Breast epithelium (tissue), 4 donors: ENCODE measurements around the gene RNF224. TPM values are rescaled to one million over a fixed set of nuclear protein-coding genes. Genes with fewer than 3 reads are reported as not detected.

ENCODE experiments used
- DNase-seq, 2 donors: peaks; one replicate each; pipeline ENCODE4 v3.0.0-alpha.2; 2019; ENCODE audit warnings: low spot score in 2 of 2
- H3K27ac ChIP-seq, 2 donors: fragments of 200-600 bp; sonication (generic) in 1 of 2; one replicate each; pipeline ENCODE4 v1.5.1; 2016 to 2019; ENCODE audit warnings: mild to moderate bottlenecking in 1 of 2
- H3K27me3 ChIP-seq, 2 donors: fragments of 200-600 bp; sonication (generic) in 1 of 2; one replicate each; pipeline versions ENCODE4 v1.5.1 to v1.6.0; 2017 to 2019; ENCODE audit warnings: control low read depth in 1 of 2, mild to moderate bottlenecking in 1 of 2
- H3K36me3 ChIP-seq: fragments of 200-600 bp; one replicate; pipeline ENCODE4 v1.5.1; 2019
- H3K4me1 ChIP-seq, 2 donors: fragments of 200-600 bp; sonication (generic); one replicate each; pipeline ENCODE4 v1.5.1; 2016 to 2019; ENCODE audit warnings: control low read depth in 1 of 2
- H3K4me3 ChIP-seq, 3 donors: fragments of 200-600 bp; sonication (generic); 1 replicate in 2 of 3; 2 replicates in 1 of 3; pipeline ENCODE4 v1.5.1; 2016 to 2019; ENCODE audit warnings: mild to moderate bottlenecking in 3 of 3, moderate library complexity in 2 of 3
- H3K9me3 ChIP-seq, 2 donors: fragments of 200-600 bp; sonication (generic) in 1 of 2; one replicate each; pipeline ENCODE4 v1.5.1; 2016 to 2019; ENCODE audit warnings: control low read depth in 1 of 2
- CTCF ChIP-seq, 3 donors: fragments of 450-650 bp; IDR thresholded peaks; one replicate each; pipeline ENCODE4 v1.5.1; 2016 to 2017; ENCODE audit warnings: antibody characterized with exemption in 3 of 3, mild to moderate bottlenecking in 3 of 3, moderate library complexity in 3 of 3
- POLR2A ChIP-seq: fragments of 450-650 bp; IDR thresholded peaks from one replicate; pipeline ENCODE4 v1.6.1; 2016; ENCODE audit warnings: antibody characterized with exemption, mild to moderate bottlenecking, moderate library complexity
- POLR2AphosphoS5 ChIP-seq, 3 donors: sonication (generic); formaldehyde crosslinking; IDR thresholded peaks; one replicate each; pipeline ENCODE4 v1.6.1; 2017; ENCODE audit warnings: antibody characterized with exemption in 3 of 3
- intact Hi-C: fragments of 100-400 bp; cut with DNase I; formaldehyde crosslinking; loops from one replicate; pipeline ENCODE4 v1.15.1; 2023; ENCODE audit warnings: low total_unique reads
- total RNA-seq, 3 donors: library from RNA; depleted of rRNA; stranded (reverse); fragments of >200 nt; gene quantifications; one replicate each; pipeline ENCODE4 v1.1.0, GENCODE V29; 2016

Gene RNF224
- total RNA-seq, 3 donors from 2014 or later, result 0.29 TPM; not detected in 2

- Histone ChIP-seq H3K27me3 (no peaks in the 10 kb centered on the region), H3K36me3 (no peaks in the 10 kb centered on the region), H3K4me1 (peaks cover 18 to 33% of the 10 kb centered on the region in 2 donors), H3K27ac (no peak overlapping the region), H3K9me3 (no peaks in the 10 kb centered on the region), H3K4me3 (no peak overlapping the region)
- DNase-seq, result no peak
- intact Hi-C loops, result no loop called here
- TF ChIP-seq POLR2AphosphoS5 (IDR thresholded peaks at IDR 0.05) (no peak), CTCF (IDR thresholded peaks at IDR 0.05) (no peak), POLR2A (no peak)
Observed at GRCh38 chr9:137192448-137192780, 34.9 kb upstream of the RNF224 start.

GRCh38 chr9:137192859-137193258, 34.4 kb upstream of the RNF224 start:
- Histone ChIP-seq H3K27ac (no peak overlapping the region), H3K27me3 (no peaks in the 10 kb centered on the region), H3K9me3 (no peaks in the 10 kb centered on the region), H3K4me3 (no peak overlapping the region), H3K4me1 (peaks cover 13 to 34% of the 10 kb centered on the region in 2 donors), H3K36me3 (no peaks in the 10 kb centered on the region)
- TF ChIP-seq POLR2AphosphoS5 (IDR thresholded peaks at IDR 0.05), result no peak
- no peak for TF ChIP-seq POLR2A
- TF ChIP-seq CTCF (IDR thresholded peaks at IDR 0.05), result no peak
- intact Hi-C loops, result no loop called here
- no peak for DNase-seq

DNA sequence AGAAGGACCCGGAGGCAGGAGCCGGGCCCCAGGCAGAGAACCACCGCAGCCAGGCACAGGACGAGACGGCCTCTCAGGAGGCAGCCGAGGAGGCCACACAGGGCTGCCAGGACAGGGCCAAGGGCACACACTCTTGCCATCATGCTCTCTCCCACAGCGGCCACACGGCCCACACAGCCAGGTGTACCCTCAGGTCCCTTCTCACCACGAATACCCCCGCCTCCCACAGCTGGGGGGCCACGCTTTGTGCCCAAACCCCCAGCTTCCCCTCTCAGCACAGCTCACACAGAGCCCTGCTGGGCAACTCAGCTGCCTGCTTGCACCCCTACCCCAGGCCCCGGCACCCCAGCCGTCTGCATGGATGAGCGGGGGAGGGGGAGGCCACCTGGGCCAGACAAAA, 33.5 kb upstream of the RNF224 start:
- no peak overlapping the region for H3K4me3 ChIP-seq
- no peaks in the 10 kb centered on the region for H3K9me3 ChIP-seq
- no peaks in the 10 kb centered on the region for H3K36me3 ChIP-seq
- no peaks in the 10 kb centered on the region for H3K27me3 ChIP-seq
- intact Hi-C loops, result no loop called here
- no peak overlapping the region for H3K27ac ChIP-seq
- no peak for DNase-seq
- peaks cover 13 to 42% of the 10 kb centered on the region in 2 donors for H3K4me1 ChIP-seq
- TF ChIP-seq POLR2AphosphoS5 (IDR thresholded peaks at IDR 0.05), result no peak
- no peak for TF ChIP-seq POLR2A
- TF ChIP-seq CTCF (IDR thresholded peaks at IDR 0.05), result no peak

GRCh38 chr9:137194388-137194787, 32.9 kb upstream of the RNF224 start:
- Histone ChIP-seq H3K9me3 (no peaks in the 10 kb centered on the region), H3K4me3 (no peak overlapping the region), H3K27ac (no peak overlapping the region), H3K36me3 (no peaks in the 10 kb centered on the region), H3K4me1 (peaks cover 14 to 45% of the 10 kb centered on the region in 2 donors), H3K27me3 (no peaks in the 10 kb centered on the region)
- TF ChIP-seq POLR2AphosphoS5 (IDR thresholded peaks at IDR 0.05) (no peak), POLR2A (no peak), CTCF (IDR thresholded peaks at IDR 0.05) (no peak)
- intact Hi-C loops, result no loop called here
- no peak for DNase-seq

DNA sequence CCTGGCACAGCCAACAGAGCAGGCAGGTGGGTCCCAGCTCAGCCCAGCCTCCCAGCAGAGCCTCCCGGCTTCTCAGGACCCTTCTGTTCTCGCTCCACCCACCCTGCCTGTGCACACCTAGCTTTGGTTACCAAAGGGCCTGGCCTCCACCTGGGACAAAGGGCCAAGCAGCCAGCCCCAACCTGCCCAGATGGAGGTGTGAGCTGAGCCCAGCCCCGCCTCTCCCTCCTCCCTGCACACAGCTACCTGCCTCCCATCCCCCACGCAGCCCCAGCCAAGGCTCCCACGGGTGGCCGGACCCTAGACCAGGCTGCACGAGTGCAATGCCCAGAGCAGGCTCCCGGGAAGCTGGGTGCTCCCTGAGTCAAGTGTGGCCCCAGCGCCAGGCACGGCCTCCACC, 32.4 kb upstream of the RNF224 start:
- Histone ChIP-seq H3K4me3 (no peak overlapping the region), H3K36me3 (no peaks in the 10 kb centered on the region), H3K4me1 (peaks cover 14 to 43% of the 10 kb centered on the region in 2 donors), H3K9me3 (no peaks in the 10 kb centered on the region), H3K27me3 (no peaks in the 10 kb centered on the region), H3K27ac (no peak overlapping the region)
- no peak for DNase-seq
- no peak for TF ChIP-seq POLR2AphosphoS5 (IDR thresholded peaks at IDR 0.05)
- no peak for TF ChIP-seq POLR2A
- no peak for TF ChIP-seq CTCF (IDR thresholded peaks at IDR 0.05)
- intact Hi-C loops, result no loop called here
